C1 segment of cervical spinal cord (tissue), 14 donors: ENCODE data around the gene RNF41.
"Not testable (repeated sequence)": the region's sequence is repeated elsewhere in the genome, so short reads cannot be mapped to it uniquely, and the experiment has no call there.

ENCODE experiments used
- DNase-seq, 14 donors: peaks; one replicate each; lab custom pipeline; 2025; lab: John Stamatoyannopoulos, UW

The RNF41 gene

DNA sequence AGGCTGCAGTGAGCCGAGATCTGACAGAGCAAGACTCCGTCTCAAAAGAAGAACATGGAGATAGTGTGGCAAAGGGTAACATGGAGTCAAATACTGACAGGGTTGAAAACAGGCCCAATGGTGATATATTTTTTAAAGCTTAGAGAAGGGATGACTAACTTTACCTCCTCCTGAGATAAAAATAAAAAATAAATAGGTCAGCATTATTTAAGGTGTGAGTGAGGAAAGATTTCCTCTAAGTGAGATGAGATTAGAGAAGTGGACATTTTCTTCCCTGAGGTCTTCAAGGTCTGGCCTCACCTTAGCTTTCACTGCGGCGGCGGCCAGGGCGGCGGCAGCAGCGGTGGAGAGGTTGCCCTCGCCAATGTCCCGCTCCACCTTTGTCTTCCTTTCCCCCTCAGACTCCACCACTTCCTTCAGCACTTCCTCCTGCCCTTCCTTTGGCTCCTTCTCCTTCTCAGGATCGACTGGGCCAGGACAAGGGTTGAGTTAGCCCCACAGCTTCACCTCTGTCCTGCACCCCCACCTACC, 52.4 kb downstream of the RNF41 start:
- no peak for DNase-seq

- no peak for DNase-seq
Measured at GRCh38 chr12:56165369-56165768, 56.4 kb downstream of the RNF41 start.

DNA sequence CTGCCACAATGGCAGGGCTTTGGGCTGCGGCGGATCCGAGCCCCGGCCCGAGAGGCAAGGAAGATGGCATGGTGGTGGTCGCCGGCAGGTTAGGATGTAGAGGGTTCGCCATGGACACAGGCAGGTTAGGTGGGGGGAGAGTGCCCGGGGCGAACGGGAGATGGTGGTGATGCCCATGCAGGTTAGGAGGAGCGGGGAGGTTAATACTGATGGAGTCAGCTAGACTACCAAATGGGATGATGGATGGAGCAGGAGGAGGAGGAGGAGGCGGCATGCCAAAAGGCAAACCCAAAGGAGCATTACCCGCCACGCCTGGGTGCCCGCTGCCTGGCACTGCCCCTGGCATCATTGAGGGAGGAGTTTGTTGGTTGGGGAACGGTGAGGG, 57.4 kb downstream of the RNF41 start:
- DNase-seq = no peak

GRCh38 chr12:56163533-56164344, 58.0 kb downstream of the RNF41 start:
- no peak for DNase-seq

GRCh38 chr12:56162468-56163290, 59.0 kb downstream of the RNF41 start:
- DNase-seq = no peak

DNA sequence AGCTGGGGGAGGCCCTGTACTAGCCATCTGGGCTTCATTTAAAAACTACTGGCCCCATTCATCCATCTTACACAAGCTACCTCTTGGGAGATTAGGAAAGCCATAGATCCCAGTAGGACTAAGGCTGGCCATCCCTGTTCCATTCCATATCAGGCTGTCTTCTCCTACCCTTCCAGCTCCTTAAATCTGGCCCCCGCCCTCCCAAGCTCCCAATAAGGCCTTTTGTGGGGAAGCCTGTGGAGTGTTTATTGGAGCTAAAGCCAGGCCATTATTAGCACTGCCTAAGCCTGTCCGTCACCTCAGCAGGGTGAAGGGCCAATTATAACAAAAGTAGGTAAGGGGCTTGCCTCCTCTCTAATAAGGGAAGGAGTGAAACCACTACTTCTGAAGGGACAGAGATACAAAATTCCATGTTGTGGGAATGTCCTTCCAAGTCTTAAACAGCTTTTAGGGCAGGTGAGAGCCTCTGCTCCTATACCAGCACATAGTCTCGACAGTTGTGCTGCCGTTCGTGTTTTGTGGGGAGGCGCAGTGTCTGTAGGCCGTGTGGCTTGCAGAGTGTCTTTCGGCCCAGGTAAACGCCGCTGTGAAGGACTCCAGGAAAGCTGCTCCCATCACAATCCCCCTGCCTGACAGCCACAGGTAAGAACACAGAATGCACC, 59.9 kb downstream of the RNF41 start:
- DNase-seq = no peak

DNA sequence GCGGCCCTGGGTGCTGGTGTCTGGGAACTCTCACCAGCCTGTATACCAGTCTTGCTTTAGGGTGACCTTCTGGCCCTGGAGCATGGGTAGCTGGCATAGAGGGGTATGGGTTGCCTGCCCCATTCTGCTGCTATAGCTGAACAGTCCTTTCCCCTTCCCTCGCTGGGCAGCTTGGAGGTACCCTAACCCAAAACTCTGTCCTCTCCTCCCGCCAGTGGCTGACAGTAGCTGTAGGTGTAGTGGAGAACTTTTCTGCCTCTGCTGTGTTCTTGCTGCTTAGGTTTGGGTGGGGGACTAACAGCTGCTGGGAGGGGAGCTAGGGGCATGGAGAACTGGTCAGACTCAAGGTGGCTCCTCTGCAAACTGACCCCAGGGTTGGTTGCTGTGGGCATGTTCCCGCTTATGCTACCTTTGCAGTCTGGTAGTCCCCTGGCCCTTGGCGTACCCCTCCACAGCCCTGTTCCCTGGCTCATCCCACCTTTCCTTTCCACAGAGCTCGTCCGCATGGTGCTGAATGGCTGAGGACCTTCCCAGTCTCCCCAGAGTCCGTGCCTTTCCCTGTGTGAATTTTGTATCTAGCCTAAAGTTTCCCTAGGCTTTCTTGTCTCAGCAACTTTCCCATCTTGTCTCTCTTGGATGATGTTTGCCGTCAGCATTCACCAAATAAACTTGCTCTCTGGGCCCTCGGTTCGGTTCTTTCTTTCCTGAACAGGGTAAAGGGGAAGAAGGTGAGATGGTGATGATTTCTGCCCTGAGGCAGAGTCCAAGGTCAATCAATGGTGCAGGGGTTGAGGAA, 60.6 kb downstream of the RNF41 start:
- DNase-seq = no peak

- DNase-seq = peak in 1 of 14 donors; percentile 7
Measured at GRCh38 chr12:56160193-56160763, 61.4 kb downstream of the RNF41 start.

GRCh38 chr12:56159482-56160192, 62.1 kb downstream of the RNF41 start:
- DNase-seq = peak in 1 of 14 donors; percentile 23

- peak in 10 of 14 donors; percentile 12 to 48 (median 28) for DNase-seq
Measured at GRCh38 chr12:56158926-56159461, 62.7 kb downstream of the RNF41 start.

GRCh38 chr12:56158029-56158925, 63.4 kb downstream of the RNF41 start, which contains the start of gene MYL6:
TSS of gene MYL6 (plus strand) at chr12:56158359. CDS start at chr12:56158402, 43 bp downstream.
- peak; percentile 55 to 97 (median 88) for DNase-seq

- DNase-seq = peak in 9 of 14 donors; percentile 38 to 85 (median 73)
Measured at GRCh38 chr12:56157201-56158028, 64.3 kb downstream of the RNF41 start.

DNA sequence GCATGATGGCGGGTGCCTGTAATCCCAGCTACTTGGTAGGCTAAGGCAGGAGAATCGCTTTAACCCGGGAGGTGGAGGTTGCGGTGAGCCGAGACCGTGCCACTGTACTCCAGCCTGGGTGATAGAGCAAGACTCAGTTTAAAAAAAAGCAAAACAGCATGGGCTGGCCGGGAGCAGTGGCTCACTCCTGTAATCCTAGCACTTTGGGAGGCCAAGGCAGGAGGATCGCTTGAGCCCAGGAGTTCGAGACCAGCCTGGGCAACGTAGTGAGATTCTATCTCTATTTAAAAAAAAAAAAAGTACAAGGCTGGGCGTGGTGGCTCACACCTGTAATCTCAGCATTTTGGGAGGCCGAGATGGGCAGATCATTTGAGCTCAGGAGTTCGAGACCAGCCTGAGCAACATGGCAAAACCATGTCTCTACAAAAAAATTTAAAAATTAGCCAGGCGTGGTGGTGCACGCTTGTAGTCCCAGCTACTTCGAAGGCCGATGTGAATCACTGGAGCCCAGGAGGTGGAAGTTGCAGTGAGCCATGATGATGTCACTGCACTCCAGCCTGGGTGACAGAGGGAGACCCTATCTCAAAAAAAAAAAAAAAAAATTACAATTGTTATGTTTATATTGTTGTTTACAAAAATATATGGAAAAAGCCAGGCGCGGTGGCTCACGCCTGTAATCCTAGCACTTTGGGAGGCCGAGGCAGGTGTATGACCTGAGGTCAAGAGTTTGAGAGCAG, 65.1 kb downstream of the RNF41 start:
- not testable (repeated sequence) for DNase-seq

DNA sequence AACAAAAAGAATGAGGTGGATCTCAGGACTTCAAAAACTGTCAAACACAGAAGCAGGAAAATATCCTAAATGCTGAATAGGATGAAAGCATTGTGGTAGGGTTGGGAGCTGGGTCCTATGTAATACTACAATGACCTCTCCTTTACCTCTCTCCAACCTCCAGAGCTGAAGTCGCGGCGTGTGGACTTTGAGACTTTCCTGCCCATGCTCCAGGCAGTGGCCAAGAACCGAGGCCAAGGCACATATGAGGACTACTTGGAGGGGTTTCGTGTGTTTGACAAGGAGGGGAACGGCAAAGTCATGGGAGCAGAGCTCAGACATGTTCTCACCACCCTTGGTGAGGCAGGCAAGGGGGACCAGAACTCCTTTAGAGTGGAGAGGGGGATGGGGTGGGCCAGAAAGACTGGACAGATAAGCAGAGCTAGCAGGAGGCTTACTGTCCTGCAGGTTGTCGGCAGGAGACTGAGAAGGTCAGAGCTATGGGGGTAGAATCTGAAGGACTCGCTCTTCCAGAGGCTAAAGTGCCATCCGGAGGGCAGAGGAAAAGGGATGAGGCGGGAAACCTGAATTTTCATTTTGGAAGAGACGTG, 66.4 kb downstream of the RNF41 start:
- no peak for DNase-seq

- DNase-seq = no peak
Measured at GRCh38 chr12:56154818-56155217, 66.9 kb downstream of the RNF41 start.

GRCh38 chr12:56154246-56154771, 67.4 kb downstream of the RNF41 start:
- DNase-seq = no peak
